GM18505 (cell line): ENCODE data around the gene CYFIP2.

Source experiments
- ATAC-seq: cut with Tn5 transposase; IDR thresholded peaks from one replicate; pipeline ENCODE4 v1.9.1; 2021; ENCODE audit not compliant: unreplicated experiment
- POLR2A ChIP-seq: IDR thresholded peaks from 4 replicates; pipeline ENCODE4 v1.6.1; 2011; ENCODE audit warnings: borderline replicate concordance; ENCODE audit not compliant: insufficient read depth, insufficient read length; ENCODE audit errors: extremely low read depth

The CYFIP2 gene

DNA sequence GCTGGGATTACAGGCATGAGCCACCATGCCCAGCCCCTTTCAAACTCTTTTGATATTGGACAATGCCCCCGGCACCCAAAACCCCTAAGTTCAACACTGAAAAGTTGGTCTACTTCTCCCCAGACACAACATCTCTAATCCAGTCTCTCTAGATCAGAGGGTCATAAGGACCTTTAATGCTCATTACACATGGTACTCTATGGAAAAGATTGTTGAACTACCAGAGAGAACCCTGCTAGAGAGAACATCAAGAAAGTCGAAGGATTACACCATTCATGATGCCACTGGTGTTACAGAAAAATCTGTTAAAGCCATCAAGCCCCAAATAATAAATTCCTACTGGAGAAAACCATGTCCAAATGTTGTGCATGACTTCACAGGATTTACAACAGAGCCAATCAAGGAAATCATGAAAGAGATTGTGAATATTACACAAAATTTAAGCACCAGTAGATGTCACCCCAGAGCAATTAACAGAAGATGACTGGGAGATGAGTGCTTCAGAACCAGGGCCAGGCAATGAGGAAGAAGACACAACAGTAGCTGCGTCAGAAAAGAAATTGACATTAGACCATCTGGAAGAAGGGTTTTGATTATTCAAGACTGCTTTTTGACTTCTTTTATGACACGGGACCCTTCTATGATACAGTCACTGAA, 165.7 kb downstream of the CYFIP2 start:
- no peak for TF ChIP-seq POLR2A
- ATAC-seq, result peak; percentile 61

GRCh38 chr5:157434096-157434495, 168.2 kb downstream of the CYFIP2 start:
- no peak for TF ChIP-seq POLR2A
- no peak for ATAC-seq

DNA sequence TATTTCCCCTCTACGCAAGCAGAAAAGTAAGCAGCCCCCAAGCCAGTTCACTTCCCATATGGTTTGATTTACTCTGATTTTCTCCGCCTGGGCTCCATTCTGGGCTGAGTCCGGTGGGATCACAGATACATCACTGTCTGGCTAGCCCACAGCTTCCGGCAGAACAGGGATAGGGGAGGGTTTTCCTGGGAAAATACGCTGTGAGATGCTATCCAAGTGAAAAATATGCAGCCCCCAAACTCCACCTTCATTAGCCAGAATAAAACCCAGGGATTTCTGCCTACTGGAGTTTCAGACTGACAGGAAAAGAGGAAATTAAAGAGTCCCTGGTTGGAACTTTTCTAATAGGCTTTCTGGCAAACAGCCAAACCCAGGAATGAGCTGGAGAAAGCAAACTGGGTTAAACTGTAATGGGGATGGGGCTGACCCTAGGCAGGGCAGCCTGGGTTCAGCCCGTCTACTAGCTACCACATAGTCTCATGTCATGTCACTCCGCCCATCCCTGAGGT, 177.2 kb downstream of the CYFIP2 start:
- TF ChIP-seq POLR2A, result no peak
- no peak for ATAC-seq

- no peak for TF ChIP-seq POLR2A
- no peak for ATAC-seq
Observed at GRCh38 chr5:157444224-157444623, 178.3 kb downstream of the CYFIP2 start.
